Activated CD8-positive, alpha-beta memory T cell treated with anti-CD3 and anti-CD28 coated beads for 4 hours (primary cell): Measurements from ENCODE around the gene LSM3.

ENCODE experiments used
- DNase-seq, 2 donors: peaks; one replicate each; pipeline ENCODE4 v3.0.0-alpha.2; 2020; ENCODE audit warnings: low read depth in 2 of 2

LSM3 gene

DNA sequence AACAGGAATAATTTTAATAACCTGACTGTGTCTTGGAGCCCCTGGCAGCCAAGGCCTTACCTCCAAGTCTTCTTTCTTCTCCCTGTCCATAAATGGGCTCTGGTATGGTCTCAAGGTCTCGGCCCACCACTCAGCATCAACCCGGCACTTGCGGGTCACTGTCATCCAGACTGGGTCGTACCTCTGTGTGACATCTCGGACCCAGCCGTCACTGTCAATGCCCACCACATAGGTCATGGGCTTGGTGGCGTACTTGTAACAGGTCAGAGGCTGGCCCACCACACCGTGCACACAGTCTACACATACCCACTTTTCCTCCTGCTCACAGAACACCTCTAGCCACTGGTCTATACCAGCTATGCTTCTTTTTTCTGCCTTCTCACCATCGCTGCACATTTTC, 20.7 kb upstream of the LSM3 start:
- DNase-seq, result no peak

DNA sequence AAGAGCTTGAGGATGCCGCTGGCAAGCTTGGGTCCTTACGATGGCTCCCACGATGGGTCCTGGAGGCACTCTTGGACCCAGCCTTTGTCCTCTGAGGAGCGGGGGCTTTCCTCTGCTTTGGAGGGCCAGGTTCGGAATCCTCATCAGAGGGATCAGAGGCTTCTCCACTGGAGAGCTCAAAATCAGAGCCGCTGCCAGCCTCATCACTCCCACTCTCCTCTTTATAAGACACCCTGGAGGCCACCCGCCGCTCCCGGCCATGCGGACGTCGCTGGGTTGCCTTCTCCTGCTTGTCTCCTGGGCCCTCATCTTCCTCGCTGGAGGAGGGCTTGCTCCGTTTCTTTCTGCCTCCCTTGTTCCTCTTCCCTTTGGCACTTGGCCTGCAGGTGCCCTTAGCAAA, 20.2 kb upstream of the LSM3 start:
- DNase-seq, result no peak

DNA sequence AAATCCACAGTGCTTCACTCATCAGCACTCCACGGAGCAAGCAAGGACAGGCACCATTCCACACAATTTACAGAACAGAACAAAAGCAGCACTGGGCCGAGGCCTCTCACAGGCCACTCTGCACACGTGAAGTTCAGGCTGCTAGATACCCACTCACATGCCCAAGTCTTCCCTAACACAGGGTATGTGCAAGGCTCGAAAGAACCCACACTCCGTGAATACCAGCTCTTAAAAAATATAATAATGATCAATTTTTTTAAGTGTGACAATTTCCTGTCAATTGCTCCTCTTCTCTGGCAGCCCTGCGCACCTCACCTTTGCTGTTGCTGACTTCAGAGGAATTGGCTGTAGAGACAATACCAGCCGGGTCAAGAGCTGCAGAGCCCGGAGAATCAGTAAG, 19.2 kb upstream of the LSM3 start:
- no peak for DNase-seq

DNA sequence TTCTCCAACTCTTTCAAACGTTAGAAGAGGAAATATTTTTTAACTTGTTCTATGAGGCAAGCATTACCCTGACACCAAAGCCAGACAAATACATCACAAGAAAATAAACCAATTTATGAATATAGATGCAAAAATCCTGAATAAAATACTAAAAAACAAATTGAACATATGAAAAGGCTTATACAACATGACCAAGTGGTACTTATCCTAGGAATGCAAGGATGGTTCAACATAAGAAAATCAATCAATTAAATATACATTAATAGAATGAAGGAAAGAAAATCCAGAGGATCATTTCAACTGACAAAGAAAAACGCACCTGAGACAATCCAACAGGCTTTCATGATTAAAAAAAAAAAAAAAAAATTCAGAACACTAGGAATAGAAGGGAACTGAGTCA, 17.3 kb upstream of the LSM3 start:
- no peak for DNase-seq

DNA sequence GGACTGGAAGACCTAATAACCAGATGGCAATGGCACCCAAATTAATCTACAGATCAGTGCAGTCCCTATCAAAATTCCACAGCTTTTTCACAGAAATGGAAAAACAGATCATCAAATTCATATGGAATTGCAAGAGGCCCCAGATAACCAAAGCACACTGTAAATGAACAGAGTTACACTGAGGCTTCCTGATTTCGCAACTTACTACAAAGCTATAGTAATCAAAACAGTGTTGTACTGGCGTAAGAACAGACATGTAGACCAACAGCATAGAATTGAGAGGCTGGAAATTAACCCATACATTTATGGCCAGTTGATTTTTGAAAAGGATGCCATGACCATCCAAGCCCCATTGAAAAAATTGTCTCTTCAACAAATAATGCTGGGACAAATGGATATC, 16.4 kb upstream of the LSM3 start:
- DNase-seq, result no peak

DNA sequence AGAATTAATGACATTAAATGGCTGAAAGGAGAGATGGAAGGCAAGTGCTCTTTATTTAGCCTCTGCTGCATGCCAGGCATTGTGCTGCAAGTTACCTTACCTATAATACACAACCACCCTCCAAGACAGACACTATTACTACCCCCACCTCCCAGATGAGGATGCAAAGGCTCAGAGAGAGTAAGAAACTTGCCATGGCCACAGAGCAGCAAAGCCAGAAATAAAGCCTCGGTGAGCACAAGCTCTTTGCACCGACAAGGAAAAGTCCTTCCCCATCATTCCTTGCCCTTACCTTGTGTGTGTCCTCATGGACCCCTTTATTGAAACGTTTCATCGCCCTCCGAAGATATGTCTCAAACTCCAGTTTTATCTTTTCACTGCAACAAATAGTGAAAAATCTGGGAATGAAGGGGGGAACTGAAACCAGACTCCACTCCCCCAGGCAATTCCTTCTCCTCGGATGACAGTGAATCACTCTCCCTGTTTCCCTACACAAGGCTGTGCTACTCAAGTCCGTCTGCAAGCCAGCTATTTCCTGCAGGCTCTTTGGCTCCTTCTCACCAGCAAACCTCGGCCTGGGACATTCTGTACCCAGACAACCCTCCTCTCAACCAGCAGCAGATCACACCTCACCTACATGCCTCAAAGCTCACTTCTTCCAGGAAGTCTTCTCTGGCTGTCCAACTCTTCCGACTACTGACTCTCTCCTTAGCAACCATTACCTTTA, 11.6 kb upstream of the LSM3 start:
- no peak for DNase-seq

DNA sequence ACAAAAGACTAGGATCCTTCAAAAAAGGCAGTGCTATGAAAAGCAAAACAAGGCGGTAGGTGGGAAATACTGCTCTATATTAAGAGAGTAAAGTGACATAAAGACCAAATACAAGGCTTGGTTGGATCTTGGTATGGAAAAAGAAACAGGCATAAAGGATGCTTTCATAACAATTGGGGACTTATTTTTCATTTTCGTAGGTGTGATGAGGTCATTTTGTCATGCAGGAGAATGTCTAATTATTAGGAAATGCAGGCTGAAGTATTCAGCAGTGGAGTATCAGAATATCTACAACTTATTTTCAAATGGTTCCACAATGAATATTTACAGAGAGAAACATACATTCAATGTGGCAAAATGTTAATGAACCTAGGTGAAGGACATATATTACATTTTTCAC, 9.2 kb upstream of the LSM3 start:
- DNase-seq, result no peak

DNA sequence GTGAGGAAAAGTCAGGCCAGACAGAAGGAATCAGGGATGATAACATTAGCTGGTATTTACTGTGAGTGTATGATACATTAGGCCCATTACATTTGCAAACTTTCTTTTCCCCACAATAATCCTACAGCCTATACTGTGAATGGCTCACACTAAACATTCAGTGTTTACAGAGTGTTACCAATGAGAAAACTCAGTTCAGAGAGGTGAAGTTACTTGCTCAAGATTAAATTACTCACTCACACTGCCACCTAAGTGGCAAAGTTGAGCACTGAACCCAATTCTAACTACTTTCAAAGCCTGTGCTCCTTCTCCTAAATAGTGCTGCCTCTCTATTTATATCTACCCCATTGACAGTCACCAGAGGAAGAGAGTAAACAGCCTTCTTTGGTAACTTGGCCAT, 8.7 kb upstream of the LSM3 start:
- no peak for DNase-seq

DNA sequence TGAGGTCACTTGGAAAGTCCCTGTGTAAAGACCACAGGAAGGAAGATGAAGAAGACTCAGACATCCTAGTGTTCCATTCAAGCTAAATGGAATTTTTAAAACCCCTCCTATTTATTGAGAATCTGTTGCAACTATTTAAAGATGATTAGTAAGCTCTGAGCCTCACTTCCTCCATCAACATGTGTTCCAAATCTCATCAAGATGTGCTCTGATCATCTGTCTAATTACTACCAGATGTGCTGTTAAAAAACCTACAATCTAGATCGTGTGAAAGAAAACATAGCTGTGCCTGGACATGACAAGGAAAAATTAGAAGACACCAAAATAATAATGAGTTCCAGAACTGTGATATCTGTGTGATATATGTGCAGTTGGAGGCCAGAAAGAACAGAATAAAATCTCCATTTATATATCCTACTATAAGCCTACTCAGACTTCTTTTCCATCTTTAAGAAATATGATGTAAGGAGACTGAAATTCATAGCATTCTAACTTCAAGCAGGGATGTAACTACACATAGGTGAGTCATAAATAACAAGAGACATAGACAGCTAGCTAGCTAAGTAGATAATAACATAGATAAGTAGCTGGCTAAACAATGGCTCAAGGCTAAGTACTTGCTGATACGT, 8.0 kb upstream of the LSM3 start:
- DNase-seq, result no peak

DNA sequence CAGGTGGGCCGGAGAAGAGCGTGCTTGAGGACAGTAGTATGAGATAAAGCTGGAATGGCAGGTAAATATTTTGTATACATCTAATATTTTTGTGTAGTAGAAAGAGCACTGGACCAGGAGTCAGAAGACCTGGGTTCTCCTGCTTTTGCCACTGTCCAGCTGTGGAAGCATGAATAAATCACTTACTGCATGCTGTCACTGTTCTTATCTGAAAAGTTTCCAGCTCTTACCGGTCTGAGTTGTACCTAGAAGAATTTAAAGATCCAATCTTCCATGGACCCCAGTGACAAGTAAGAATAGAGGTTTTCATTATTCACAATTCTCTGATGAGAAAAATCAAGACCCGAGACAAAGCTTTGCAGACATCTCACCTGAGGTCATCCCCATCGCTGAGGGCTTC, 6.1 kb upstream of the LSM3 start:
- DNase-seq, result no peak

DNA sequence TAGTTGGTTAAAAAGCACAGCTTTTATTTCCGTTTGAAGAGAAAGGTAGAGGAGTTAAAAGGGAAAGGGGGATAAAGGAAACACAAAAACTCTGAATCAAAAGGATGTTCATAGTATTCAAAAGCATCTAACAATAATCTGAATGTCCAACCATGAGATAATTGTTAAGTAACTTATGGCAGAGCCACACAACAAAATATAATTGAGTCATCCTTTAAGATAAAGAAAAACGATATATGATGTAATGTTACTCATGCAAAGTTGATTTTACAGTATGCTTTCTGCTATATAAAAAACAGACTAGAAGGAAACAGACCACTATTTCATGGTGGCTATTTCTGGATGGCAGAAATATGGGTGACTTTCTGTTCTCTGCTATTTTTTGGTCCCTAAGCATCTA, 4.1 kb upstream of the LSM3 start:
- DNase-seq, result no peak

DNA sequence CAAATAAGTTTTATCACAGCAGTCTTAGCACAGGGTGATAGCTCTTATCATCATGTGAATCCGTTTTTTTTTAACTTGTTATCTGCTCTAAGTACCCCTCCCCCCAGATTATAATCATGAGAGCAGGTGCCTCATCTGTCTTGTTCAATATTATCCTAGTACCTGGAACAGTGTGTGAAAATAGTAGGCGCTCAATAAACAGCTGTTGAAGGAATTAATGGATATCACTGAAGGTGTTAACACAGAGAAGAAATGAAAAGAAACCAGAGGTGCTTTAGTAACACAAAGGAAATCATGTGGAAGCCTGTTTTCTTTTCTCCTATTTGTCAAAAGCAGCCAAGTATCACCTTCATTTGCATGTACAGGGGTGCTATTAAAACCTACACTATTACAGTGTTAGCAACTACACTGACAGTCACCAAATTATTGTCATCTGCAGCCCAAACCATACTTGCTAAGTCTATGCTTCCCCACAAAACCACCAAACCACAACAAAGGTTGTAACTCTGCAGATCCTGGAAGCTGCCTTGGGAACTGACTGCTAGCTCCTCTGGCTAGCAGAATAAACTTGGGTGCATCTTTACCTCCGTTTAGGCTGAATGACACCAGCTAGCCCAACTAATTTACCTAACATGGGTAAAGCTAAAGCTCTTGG, 3.1 kb upstream of the LSM3 start:
- DNase-seq, result peak in 1 of 2 donors; percentile 26

DNA sequence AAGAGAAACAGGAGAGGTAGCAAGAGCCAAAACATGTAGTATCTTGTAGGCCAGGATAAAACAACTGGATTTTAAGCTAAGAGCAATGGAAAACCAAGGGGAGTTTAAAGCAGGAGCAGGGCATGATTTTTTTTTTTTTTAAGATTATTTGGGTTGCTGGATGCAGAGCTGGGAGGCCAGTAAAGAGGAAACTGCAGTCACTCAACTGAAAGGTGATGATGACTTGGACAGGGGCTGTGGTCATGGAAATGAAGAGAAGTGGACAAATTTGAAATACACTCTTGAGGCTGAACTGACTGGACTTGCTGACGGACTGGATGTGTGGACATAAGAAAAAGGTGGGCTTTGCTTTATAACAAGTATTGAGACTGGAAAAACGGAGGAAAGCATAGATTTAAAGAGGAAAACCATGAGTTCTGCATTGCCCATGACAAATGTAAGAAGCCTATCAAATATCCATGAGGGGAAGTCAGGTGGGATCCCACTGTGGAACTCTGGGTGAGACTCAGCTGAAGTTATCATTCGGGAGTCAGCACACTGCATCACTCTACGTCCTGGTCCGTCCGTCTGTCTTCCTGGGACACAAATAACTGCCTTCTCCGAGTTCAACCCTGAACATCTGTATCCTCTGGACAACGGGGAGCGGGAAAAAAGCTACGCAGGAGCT, 904 bp upstream of the LSM3 start:
- no peak for DNase-seq

DNA sequence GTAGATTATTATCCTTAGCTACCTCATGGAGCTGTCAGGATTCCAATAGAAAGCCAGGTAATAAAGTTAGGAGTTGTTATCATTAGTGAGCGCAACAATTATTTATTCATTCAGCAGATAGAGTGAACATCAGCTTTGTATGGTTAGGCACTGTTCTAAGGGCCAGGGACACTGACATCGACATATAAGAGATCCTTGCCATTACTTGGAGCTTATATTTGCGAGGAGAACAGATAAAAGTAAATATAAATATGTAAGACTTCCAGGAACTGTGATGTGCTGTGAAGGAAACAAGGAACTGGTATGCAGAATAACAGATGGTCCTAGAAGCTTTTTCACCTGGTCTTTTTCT, 473 bp downstream of the LSM3 start:
- DNase-seq, result no peak

DNA sequence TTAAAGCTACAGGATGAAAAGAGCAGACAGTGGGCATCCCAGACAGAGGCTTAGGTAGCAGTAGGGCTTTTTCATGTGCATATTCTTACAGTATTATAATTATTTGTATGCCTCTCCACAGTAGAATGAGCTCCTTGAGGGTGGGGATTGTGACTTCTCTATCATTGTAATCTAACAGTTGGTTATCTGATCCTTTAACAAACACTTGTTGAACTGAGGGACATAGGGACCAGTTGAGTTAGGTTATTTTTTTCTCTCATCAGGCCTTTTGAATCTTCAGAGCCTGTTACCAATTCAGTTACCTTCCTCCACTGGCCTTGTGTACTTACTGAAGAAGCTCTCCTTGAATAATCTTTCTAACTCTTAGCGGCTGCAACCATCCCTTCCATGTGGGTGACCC, 1.2 kb downstream of the LSM3 start:
- DNase-seq, result no peak

DNA sequence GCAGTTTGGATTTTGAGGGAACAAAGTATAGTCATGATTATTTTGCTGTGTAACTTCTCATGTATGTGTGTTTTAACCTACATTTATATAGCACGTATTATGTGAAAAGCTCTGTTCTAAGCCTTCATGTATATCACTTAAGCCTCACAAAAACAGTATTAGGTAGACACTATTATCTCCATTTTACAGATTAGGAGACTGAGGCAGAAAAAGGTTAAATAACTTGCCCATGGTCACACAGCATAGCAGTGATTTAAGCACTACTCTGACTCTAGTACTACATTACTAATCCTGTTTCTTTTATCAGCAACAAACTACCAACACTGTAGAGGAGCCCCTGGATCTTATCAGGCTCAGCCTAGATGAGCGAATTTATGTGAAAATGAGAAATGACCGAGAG, 2.6 kb downstream of the LSM3 start:
- no peak for DNase-seq

DNA sequence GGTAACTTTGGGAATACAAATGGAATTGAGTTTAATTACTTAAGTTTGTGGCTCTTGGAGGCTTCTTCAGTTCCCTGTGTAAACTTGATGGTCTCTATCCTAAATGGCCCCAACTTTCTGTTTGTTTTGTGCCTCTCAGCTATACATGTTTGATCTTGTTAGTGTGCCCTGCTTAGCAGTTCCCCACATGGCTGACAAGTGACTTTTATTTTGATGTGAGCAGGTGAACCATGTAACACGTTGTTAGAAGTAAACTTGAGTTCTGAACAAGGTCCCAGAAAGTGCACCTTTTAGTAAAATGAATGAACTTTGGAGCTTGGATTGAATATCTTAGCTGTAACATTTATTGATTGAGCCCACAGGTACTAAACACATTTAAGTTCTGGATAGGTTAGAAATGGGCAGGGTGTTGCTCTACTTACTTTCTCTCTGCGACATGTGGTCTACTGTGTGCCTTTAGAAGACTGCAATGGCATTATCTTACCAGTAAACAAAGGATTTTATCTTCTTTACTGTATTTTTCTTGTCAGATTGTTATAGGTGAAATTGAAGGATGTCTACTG, 4.5 kb downstream of the LSM3 start:
- DNase-seq, result no peak

DNA sequence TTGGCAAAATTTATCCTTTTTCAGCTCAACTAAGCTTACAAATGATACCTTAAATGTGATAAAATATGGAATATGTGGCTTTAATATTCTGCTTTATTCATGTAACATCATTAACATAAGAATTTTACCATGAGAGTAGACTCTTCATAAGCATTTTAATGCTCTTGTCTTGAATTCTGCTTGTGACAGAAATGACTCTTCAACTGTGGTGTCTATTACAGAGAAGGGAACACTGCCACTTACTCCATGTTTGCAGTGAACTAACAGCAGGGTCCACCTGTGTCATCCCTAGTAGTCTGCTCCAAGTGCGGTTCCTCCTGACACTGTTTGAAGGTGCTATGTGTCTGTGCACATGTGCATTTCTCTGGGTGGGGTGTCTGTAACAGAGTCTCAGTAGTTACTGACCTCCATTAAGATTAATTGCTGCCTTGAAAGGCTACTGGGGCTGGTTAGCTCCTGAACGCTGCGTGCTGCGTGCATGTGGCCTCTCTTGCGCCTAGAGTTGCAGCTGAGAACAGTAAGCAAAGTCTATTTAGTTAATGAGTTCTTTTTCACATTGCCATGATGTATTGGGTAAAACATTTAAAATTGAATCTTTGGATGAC, 8.3 kb downstream of the LSM3 start:
- DNase-seq, result no peak

DNA sequence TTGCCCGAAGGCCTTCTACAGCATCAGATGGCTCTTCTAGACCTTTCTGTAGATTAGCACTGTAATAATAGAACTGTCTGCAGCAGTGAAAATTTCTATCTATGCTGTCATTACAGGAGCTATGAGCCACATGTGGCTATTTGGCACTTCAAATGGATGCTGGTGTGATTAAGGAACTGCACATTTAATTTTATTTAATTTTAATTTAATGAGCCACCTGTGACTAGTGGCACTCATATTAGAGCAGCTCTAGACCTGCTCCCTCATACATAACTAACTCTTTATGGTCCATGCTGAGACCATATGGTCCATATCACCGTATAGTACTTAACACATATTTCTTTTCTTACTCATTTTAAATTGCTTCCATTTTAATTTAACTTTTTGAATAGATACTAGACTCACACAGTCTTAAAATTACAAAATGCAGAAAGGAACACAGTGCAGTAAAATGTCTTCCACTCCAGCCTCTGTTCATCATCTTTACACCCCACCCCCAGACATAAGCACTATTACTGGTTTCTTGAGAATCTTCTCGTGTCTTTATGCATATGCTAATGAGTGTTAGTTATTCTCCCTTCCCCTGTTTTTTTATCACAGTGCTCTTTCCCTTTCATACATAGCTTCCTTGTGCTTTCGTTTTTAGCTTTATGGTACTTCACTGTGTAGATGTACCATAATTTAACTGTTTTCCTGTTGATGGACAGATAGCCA, 9.6 kb downstream of the LSM3 start:
- no peak for DNase-seq

DNA sequence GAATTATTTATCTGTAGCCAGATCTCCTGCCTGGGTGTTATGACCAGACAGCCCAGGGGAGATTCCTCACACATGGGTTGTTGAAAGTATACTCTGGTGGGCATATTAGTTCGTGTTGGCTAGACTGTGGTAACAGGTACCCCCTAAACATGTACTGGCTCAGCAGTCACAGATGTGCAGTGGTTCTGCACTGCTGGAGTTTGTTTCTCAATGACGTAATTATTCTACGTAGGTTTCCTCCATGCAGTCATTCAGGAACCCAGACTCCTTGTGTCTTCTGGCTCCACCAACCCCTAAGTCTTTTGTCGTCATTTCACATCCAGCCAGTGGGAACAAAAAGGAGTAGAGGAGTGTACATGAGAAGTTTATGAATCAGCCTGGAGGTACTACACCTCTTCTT, 16.2 kb downstream of the LSM3 start:
- no peak for DNase-seq

DNA sequence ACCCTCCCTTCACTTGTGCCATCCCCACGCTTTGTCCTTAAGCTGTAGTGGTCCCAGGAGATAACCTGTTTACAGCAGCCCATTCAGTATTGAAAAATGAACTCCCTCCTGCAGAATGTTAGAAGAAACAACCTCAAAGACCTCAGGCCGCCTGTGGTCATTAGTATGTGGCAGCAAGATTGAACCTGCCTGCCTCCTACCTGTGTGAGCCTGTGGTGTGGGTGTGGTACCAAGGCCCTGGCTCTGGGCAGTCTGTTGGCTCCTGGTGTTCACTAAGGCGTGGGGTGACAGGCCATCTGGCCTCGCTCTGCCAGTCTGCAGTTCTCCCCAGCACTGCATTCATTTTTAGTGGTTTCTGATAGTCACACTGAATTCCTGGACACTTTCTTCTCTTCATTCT, 21.0 kb downstream of the LSM3 start:
- no peak for DNase-seq

DNA sequence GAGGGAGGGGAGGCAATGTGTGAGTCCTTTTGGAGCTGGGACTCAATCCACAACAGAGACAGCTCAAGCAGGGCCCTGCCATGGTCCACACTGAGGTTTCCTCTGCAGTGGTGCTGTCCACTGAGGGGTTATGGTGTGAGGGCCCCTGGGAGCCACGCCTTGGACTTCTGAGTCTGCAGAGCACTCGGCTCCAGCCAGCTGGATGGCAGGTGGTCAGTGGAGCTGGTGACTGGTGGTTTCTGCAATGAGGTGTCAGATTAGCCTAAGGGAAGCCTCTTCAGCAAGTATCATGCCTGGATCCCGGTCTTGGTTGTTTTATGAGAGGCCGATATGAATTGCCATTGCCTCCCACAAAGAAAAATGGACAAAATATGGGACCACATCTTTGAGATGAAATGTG, 21.7 kb downstream of the LSM3 start:
- no peak for DNase-seq
